ENCODE results near the gene OR13J1.

- TF ChIP-seq POLR2A (IDR thresholded peaks at IDR 0.05) (no peak), CTCF (IDR thresholded peaks at IDR 0.05) (no peak), POLR2AphosphoS5 (IDR thresholded peaks at IDR 0.05) (no peak)
Measured at GRCh38 chr9:35841645-35841900, 28.6 kb downstream of the OR13J1 start.

Data from suprapubic skin (tissue), 4 donors.